GM18499 (cell line): ENCODE measurements around the gene ZC2HC1C.

Experiments used
- ATAC-seq: cut with Tn5 transposase; IDR thresholded peaks from one replicate; pipeline ENCODE4 v1.9.1; 2021; ENCODE audit warnings: moderate number of reproducible peaks; ENCODE audit not compliant: insufficient read depth, unreplicated experiment

The ZC2HC1C gene, protein sequence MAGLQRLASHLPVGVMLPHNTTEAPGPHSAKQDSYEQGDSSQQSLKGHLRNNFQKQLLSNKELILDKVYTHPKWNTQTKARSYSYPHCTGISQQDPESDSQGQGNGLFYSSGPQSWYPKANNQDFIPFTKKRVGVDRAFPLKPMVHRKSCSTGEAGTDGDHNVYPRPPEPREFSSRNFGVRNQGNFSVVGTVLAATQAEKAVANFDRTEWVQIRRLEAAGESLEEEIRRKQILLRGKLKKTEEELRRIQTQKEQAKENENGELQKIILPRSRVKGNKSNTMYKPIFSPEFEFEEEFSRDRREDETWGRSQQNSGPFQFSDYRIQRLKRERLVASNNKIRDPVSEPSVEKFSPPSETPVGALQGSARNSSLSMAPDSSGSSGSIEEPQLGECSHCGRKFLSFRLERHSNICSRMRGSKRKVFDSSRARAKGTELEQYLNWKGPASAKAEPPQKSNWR

DNA sequence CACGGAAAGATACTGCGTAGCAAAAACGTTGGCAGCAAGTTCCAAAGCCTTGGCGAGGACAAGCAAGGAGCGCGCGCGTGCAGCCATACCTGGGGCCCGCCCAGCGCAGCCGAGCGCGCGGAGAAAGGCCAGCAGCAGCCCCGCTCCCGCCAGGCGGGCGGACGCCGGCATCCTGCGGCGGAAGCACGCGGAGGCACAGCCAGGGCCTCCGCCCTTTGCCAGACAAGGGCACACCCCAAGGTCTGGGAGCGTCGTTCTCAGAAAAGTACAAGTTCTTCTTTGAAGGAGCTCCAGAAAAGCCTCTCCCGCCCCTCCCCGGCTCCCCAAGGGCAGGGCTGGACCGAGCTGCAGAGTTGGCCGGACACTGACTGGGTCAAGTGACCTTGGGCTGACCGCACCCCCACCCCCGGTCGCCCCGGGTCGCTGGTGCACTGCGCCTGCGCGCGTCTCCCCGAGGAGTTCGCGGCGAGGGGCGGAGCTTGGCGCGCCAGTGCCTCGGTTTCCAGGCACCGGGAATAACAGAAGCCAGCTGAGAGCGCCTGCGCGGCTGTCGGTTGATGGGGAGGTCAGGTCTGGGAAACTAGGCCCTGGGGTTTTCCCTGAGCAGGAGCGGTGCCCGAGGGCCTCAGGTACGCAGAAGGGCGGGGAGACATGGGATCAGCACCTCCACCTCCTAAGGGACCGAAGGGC lies at the start of gene ZC2HC1C:
TSS of gene ZC2HC1C (plus strand) at position 521 of the 690 bp plus-strand sequence. CDS start 933 bp downstream, outside the sequence.
- no peak for ATAC-seq

DNA sequence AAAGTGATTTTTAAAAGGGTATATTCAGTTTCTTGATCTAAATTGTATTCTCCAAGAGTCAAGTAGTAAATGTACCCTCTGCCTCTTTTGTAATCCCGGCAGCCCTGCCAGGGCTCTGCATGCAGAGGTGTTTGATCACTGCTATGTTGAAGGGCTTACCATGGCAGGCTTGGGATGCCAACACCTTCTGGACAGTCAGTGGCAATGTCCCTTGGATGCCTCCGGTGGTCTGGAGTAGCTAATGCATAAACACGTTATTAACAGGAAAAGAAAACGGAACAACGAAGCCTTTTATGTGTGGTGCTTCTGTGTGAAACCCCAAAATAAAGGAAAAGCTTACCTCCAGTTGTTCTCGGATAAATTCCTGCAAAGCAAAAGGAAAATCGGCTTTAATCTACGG lies 46.8 kb upstream of the ZC2HC1C start:
- ATAC-seq: no peak

DNA sequence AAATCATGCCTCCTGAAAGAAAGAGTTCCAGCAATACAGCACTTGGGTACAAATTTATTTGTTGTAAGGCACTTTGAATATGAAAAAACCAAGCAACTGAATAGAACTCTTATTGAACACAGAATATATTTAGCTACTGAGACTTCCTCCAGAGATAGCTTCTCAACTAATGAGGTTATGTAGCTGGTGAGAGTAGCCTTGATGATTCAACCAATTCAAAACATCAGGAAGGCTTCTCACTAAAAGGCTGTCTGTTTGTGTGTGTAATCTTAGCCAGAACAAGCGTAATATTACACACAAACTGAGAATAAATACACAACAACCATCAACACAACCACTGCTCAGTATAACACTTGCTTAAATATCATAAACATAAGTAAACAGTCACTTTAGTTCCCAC lies 46.3 kb upstream of the ZC2HC1C start:
- ATAC-seq: no peak

DNA sequence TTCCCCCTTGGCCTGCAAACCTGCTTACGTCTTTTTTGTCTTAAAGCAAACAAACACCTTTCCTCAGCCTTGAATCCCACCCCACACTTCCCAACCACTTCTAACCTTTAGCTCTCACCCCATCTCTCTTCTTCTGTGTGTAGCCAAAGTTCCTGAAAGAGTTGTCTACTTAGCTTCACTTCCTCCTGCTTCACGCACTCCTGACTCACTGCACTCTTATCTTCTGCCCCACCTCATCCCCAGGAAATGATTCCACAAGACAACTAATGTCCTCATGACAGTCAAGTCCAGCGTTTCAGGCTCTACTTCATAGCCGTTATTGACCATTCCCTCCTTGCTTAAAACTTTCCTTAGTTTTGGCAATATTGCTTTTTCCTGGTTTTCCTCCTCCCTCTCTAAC lies 44.4 kb upstream of the ZC2HC1C start:
- no peak for ATAC-seq

DNA sequence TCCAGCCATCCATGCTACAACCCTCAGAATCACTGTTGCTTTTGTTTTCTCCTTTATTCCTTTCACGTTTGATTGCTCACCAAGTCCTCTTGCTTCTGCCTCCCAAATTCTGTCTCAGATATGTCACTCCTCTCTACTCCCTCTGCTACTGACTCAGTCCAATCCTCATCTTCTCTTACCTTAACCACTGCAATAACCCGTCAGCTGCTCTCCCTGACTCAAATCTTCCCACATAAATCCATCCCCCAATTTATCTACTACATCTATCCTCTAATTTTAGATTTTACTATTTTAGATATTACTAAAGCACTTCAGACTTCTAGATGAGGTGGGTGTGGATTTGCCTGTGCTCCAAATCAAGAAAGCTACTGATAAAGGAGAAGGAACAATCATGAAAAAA lies 43.6 kb upstream of the ZC2HC1C start:
- no peak for ATAC-seq

DNA sequence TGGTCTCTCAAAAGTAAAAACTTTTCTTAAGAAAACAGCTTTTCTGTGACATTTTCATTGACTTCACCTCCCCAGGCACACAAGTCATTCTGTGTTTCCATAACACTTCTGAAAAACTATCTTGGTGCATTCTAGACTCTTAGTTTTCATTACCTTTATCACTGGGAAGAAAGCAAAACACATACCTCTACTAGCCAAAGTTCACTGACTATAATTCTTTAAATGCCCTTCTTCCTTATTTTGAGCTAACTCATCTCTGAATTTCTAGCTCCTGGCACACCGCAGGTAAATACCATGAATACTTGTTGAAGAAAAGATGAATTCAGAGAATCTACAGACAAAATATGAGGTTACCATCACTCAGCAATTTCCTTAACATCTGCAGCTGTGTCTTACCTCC lies 39.3 kb upstream of the ZC2HC1C start:
- ATAC-seq: no peak

DNA sequence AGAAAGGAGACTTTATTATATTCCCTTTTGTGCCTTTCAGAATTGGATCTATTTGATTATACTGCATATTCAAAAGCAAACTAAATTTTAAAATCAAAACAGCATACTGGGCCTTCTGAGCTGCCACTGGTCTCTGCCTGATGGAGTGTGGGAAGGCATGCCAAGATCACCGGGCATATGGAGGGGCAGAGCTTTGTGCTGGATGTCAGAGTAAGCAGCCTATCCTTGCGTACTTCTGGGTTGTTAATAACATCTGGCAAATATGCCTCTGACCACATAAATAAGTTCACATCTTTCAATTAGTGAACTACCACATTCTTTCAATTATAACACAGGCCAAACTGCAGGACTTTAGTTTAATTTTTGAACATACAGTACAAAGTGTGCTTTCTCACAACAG lies 36.5 kb upstream of the ZC2HC1C start:
- ATAC-seq: no peak

DNA sequence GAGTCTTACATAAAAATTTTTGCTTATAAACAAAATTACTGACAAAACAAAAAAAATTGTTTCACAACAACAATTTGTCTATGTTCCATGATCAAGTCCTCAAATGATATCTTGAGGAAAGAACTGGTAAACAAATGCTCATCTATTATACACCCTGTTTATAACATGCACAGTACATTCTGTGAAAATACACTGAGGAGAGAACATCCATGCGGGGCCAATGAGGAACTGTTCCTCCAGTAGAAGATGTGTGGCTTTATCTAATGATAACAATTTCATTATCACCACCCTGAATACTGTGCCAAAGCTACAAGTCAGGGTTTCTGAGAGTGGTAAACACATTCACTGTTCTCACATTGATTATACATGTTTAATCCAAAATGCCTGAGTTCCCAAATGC lies 28.9 kb upstream of the ZC2HC1C start:
- no peak for ATAC-seq

DNA sequence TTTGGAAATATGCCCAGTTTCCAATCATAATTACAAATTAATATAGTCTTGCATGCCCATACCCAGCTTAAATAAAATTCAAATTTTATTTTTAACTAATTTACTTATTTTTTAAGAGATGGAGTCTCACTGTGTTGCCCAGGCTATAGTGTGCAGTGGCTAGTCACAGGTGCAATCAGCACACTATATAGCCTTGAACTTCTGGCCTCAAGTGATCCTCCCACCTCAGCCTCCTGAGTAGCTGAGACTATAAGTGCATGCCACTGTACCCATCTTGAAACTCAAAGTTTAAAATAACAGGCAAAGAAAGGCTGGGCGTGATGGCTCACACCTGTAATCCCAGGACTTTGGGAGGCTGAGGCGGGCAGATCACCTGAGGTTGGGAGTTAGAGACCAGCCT lies 28.5 kb upstream of the ZC2HC1C start:
- no peak for ATAC-seq

DNA sequence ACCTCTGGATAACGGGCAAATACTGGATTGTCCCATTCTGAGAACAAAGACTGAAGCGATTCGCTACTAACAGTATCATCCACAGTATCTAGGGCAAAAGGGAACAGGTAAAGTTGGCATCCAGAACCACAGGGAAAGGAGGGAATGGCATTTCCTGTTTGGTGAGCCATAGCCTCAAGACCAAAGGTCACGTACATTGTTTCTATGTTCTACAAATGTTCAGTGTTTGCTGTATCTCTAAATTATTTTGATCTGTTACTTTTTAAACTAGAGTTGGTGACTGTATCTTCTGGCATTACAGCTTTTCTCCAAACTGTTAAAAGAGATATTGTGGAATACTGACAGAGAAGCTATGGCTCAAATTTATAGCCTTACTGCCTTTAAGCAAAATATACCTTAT lies 27.8 kb upstream of the ZC2HC1C start:
- ATAC-seq: no peak

DNA sequence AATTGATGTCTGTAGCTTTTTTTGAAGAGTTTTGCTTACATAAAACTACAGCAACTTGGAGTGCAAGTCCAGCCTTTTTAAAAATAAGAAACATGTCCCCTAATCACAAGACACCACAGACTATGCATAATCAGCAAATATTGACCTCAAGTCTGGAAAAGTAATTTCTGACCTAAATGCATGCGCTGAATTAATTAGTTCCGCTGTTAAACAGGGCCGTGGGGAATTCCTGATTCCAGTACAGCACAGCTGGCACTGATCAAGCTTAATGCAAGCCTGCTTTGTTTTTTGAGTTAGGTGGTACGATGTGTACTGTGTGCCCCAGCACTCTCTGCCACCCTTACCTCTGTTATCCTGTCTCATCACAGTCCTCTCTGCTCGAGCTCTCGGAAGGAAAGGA lies 27.4 kb upstream of the ZC2HC1C start:
- no peak for ATAC-seq

DNA sequence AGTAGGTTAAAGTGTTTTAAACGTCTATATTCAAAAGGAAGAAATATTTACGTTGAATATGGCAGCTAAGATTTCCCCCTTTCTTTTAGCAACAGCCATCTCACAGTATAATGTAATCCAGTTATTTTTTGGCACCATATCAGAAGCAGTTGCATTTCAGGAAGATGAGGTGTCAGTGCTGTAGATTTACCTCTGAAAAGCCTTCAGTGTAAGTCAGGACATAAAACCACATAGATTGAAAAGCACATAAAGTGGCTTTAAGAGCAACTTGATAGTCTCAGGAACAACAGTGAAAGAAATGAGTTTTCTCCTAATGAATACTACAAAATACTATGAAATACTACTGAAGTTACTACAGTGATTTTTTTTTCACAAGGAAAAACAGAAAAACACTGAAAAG lies 25.1 kb upstream of the ZC2HC1C start:
- ATAC-seq: no peak

DNA sequence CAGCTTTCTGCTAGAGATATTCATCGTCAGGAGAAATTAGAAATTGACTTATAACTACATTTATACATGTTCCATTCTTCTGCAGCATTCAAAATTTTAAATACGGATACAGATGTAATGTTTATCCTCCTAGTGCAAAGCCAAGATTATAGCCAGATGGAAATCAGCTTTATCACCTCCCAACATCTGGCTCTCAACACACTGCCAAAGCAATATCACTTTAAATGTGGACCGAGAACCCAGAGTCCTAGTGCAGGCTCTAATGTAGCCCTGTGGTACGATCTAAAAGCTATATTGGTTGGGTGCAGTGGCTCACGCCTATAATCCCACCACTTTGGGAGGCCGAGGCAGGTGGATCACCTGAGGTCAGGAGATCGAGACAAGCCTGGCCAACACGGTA lies 24.7 kb upstream of the ZC2HC1C start:
- no peak for ATAC-seq

DNA sequence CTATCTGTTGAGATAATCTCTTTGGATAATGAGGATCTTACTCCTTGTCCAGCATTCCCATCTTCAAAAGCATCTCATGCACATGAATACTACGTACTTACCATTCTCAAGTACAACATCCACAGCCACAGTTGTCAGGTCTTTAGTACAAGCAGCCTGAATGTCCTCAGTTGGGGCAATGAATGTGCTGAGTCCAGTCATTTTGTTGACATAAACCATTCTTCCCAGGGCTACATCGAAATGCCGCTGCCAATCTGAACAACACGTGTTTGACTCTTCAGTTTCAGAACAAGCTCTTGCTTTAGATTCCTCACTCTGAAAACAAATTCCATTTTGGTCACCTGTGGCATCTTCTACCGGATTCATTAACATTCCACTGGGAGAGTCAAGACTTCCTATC lies 23.2 kb upstream of the ZC2HC1C start:
- no peak for ATAC-seq

DNA sequence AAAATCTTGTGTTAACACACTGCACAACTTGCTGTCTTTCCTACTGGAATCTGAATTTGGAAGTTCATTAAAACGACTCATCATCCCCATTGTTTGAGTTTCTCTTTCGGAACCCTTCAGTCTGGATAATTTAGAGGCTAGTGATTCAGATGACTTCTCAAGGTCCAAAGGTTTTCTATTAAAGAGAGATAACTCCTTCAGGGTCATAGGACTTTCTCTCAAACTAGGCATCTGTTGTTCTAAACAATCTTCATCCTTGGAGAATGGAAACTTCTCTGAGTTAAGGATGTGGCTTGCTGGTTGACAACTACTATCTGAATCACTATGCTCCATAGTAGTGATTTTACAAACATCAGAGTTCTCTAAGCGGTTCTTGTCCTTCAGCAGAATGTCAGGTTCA lies 22.5 kb upstream of the ZC2HC1C start:
- no peak for ATAC-seq

DNA sequence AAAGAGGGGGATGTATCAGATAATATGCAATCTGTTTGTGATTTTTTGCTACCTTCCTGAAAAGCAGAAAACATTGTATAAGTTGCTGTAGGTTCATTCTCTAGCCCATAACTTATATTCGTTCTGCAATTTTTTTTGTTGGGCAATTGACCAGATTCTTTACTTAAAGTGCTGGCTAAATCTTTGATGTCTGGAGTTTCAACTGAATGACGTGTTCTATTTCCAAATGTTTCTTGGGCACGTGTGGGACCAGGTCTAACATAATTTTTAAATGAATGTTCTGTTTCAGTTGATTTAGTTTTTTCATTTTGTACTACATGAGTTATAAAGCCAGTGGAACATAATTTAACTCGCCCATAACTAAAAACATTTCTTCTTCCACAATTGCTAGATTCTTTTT lies 21.9 kb upstream of the ZC2HC1C start:
- no peak for ATAC-seq

DNA sequence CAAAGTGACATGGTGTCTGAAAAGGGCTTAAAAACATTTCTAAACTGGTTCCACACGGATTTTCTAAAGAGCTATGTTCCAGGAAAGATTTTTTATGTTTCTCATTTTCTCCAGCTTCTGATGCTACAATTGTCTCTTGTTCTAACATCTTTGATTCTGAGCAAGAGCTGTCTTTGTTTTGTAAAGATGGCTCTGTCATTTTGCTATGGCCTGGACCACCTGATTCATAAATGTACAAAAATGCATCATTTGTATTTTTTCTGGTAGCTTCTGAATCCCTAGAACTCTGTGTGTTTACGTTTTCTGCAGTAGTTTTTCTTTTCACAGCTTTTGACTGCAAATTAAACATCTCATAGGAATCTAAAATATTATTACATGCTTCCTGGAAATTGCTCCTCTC lies 21.3 kb upstream of the ZC2HC1C start:
- ATAC-seq: no peak

DNA sequence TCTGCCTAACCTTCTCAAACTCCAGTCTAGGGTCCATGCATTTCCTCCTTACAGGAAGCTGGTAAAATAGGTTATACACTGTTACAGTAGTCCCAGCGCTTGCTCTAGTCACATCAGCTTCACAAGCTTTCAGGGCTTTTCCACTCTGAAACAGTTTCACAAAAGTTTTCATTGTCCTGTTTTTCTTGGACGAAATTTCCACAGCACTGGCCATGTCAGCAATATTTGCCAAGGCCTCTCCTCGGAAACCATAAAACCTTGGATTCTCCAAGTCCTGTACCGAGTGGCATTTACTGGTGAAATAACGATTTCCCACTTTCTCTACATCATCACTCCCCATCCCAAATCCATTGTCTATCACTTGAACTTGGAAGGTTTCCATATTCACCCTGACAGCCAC lies 20.3 kb upstream of the ZC2HC1C start:
- ATAC-seq: no peak

DNA sequence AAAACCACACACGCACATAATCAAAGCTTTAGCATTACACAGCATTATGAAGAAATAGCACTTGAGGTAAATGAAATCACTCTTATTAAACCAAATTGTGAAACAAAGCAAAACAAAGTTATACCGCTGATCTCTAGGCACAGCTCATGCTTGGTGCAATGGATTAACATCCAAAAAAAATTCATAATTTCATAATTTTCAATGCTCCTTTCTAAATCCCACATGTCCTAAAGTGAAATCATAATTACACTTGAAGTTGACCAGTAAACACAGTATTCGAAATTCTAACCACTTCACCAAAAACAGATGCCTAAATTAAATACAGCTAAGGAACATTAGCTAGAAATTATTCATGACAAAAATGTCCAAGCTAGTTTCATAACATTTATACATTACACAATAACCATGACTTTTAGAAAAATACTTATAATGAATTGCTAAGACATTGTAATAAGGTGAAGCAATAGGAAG lies 19.7 kb upstream of the ZC2HC1C start:
- ATAC-seq: no peak

DNA sequence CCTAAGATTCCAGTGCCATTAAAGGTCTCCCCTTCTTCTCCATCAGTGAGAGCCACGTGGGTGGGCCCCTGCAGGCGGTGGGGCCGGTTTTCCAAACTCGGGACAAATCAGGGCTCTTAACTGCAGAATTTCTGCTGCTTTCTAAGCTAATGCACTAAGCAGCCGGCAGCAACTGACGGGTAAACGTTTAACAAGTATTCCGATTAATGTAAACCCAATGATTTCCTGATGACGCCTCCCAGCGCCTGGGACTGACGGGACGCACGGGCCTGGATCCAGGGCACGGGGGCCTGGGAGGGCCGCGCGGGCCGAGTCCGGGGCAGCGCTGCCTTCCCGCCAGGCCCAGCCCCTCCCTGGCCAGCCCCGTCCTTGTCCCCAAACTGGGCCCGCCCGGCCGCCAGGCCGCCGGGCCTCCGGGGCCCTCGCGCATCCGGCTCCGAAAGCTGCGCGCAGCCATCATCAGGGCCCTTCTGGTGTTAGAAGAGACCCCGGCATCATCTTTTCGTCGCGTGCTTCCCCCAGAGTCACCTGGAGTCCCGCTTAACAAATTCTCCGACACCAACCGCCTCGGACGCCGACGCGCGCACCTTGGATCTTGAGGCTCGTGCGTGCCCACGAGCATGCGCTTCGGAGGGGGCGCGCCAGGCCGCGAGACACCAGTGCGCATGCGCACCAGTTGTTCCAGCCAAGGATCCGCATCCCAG lies 18.4 kb upstream of the ZC2HC1C start, which contains the start of gene MLH3:
TSS of gene MLH3 (minus strand) at position 616 of the 704 bp plus-strand sequence. CDS start 1,812 bp downstream, outside the sequence.
- no peak for ATAC-seq

DNA sequence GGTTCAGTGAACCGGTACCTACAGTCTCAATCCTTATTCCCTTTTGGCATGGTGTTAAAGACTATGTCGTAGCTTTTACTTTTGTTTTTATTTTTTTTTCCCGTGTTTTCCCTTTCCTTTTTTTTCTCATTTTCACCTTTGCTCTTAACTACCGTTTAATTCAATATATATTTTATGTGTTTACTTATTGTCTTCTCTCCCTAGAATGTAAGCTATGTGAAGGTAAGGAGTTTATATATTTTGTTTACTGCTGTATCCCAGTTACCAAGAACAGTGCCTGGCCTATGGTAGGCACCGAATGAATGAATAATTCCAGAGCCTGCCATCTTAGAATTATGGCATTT lies 17.9 kb upstream of the ZC2HC1C start:
- ATAC-seq: no peak
